ENCODE data around the gene GPS1.

The GPS1 gene

DNA sequence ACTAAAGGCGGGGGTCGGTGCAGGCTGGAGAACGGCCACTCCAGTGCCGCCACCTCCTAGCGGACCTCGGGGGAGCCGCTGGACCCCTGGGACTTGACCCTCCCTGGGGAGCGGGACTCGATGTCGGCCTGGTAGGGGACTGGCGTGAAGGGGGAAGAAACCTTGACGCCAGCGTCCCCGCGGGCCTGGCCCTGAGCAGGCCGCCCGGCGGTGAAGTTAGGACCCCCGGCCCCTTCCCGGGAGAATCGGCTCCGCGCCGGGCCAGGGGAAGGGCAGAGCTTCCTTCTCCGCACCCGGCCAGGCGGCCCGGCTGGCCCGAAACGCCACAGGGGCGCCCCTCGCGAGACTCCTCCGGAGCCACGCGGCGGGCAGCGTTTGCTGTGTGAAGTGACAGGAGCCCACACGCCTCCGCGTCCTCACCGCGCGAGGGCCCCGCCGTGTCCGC is 13.5 kb downstream of the GPS1 start:
- no peak for DNase-seq
- in situ Hi-C loops (cut with MboI; ENCODE audit: low pct_unique_long_range_greater_than_20kb, low sequenced_read_pairs): no loop called here

DNA sequence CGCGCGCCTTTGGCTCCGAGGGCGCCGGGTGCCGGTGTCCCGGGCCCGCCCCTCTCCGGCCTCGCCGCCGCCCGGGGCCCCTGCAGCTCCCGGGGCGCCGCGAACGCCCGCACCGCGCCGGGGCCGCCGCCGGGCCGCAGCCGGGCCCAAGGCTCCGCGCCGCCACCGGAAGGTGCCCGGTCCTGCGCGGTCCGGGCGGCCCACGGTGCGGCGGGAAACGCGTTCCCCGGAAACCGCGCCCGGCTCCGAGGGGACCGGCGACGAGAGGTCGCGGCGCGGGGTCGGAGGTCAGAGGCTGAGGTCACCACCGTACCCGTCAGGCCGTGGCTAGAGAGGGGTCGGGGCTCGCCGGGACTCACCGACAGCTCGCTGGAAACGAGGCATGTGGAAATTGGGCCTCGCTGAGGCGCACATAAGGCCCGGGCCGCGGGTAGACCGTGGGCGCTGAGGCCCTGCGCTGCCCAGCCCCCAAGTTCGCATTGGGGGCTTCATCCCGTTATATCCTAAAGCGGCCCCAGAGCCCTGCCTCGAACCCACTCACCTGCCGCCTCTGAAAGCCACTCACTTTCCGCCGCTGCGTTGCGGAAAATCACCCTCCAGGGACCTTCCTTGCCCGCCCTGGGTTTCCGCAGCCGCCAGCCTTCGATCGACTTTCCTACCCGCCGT is 14.1 kb downstream of the GPS1 start, which contains the start of gene DUS1L:
DUS1L (minus strand) TSS at position 167 of the 666 bp plus-strand sequence. CDS start 745 bp downstream, outside the sequence.
- in situ Hi-C loops (cut with MboI; ENCODE audit: low pct_unique_long_range_greater_than_20kb, low sequenced_read_pairs): no loop called here
- peak; percentile 45 for DNase-seq

DNA sequence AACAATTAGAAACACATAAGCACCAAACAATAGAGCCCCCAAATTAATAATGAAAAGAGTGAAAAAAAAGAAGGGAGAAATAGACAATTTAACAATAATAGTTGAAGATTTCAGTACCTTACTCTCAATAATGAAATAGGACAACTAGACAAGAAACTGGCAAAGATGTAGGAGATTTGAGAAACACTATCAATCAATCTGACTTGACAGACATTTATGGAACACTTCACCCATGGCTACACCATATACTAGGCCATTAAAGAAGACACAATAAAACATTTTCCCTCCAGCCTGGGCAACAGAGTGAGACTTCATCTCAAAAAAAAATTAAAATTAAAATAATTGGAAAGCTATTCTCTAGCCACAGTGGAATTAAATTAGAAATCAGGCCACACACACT is 18.9 kb downstream of the GPS1 start:
- DNase-seq: no peak
- in situ Hi-C loops (cut with MboI; ENCODE audit: low pct_unique_long_range_greater_than_20kb, low sequenced_read_pairs): no loop called here

DNA sequence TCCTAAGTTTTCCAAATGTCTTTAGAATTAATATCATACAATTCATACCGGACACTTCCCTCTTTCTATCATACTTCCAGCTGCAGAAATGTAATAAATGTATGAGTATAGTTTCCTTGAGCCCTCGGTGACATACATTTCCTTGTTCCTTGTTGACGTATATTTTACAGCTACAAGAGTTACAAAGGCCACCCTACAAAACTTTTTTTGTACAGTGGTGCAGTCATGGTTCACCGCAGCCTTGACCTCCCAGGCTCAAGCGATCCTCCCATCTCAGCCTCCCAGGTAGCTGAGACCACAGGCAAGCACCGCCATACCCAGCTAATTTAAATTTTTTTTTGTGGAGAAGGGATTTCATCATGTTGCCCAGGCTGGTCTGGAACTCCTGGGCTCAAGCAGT is 21.1 kb downstream of the GPS1 start:
- in situ Hi-C loops (cut with MboI; ENCODE audit: low pct_unique_long_range_greater_than_20kb, low sequenced_read_pairs): no loop called here

DNA sequence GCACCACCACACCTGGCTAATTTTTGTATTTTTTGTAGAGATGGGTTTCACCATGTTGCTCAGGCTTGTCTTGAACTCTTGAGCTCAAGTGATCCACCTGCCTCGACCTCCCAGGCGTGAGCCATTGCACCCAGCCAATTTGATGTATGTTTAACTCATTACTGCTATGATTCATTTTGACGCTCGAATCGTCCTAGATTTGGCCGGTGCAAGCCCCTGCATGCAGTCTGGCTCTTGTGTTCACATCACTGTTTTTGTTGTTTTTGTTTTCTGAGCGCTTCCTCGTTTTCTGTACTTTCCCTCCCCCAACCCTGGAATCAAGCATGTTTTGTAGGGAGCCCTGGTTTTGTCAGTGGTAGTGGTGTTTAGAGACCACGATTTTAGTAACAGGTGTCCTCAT is 21.7 kb downstream of the GPS1 start:
- in situ Hi-C loops (cut with MboI; ENCODE audit: low pct_unique_long_range_greater_than_20kb, low sequenced_read_pairs): no loop called here
- no peak for DNase-seq

More for the DNA sequence above, 21.1 kb downstream of the GPS1 start:
- no peak for DNase-seq

DNA sequence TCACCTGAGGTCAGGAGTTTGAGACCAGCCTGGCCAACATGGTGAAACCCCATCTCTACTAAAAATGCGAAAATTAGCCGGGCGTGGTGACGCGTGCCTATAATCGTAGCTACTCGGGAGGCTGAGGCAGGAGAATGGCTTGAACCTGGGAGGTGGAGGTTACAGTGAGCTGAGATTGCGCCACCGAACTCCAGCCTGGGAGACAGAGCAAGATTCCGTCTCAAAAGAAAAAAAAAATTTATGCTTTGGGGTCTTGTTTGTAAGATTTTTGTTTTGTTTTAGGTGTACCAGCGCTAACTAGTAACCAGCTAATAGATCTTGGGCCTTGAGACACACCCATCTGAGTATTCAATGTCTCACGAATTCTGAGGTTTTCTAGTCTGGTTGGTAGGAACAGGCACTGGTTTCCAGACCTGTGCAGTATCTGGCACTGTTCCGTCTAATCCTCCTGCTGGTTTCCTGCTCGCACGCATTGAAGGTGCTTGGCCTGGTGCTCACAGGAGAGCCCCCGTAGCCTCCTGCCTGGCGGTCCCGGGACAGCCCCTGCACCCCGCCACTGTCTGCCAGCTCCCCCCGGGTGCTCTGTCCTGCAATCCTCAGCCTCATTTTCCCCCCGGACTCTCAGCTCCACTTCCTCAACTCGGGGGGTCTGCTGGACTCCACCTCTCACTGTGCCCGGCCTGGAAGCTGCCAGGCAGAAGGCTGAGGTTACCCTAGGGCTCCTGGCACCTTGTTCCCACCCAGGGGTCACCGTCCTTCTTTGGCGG is 24.5 kb downstream of the GPS1 start:
- in situ Hi-C loops (cut with MboI; ENCODE audit: low pct_unique_long_range_greater_than_20kb, low sequenced_read_pairs): no loop called here
- no peak for DNase-seq

DNA sequence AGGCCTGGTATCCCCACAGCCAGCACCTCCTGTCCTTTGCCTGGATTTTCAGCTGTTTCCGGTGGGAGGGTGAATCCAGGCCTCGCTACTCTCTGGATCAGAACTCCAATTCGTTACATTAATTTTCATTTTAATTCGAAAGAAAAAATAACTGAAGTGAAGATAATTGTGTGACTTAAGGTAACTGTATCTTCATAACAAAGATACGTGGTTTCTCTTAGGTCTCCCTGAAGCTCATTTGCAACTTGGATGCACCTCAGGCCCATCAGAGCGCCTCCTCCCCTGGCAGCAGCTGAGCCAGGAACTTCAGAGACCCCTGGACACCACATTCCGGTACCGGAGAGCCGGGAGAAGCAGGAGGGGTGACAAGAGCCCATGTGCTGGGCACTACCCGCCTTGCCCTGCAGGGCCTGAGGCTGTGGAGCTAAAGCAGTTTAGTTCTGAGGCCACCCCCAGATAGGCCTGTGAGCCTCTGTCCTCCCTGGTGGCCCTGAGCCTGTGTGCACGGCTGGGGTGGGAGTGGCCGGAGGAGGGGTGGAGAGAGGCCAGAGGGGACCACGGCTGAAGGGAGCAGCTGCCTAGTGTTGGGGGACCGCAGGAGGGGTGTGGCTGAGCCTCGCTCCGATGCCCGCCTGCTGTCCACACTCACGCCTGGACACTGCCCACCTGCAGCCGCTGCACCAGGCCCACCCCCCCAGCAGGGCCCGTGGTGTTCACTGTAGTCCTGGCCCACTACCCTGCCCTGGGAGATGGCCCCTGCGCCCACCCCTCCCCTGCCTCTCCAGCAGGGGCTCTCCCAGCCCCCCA is 25.3 kb downstream of the GPS1 start:
- in situ Hi-C loops (cut with MboI; ENCODE audit: low pct_unique_long_range_greater_than_20kb, low sequenced_read_pairs): no loop called here
- no peak for DNase-seq

DNA sequence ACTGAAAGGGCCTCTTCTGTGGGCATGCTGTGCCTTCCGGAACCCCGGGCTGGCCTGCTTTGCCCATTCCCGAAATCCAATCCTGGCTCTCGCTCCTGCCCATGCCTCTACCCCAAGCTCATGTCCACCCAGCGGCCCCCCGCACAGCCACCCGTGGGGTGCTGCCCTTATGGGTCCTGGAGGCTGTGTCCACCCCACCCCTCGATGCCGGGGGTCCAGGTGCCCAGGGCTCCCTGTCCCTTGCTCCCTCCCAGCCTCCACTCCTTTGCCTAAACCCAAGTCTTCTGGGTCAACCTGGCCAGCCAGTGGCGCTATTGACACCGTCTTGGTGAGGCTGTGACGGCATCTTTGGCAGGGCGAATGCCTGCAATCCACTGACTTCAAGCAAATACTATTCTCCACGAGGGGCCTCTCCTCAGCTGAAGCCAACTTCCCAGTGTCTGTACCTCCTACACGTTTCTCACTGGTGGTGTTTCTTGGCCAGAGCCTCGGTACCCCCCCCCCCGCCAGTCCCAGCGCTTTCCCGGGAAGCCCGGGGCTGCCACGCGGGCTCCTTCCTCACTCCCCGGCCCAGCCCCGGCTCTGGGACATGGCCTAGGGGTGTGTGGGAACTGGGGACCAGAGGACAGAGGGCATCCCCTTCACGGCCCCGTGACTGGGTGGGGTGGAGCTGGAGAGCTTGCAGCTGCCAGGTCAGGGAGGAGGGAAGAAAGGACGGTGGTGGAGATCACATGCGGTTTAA is 26.1 kb downstream of the GPS1 start:
- in situ Hi-C loops (cut with MboI; ENCODE audit: low pct_unique_long_range_greater_than_20kb, low sequenced_read_pairs): no loop called here
- no peak for DNase-seq

DNA sequence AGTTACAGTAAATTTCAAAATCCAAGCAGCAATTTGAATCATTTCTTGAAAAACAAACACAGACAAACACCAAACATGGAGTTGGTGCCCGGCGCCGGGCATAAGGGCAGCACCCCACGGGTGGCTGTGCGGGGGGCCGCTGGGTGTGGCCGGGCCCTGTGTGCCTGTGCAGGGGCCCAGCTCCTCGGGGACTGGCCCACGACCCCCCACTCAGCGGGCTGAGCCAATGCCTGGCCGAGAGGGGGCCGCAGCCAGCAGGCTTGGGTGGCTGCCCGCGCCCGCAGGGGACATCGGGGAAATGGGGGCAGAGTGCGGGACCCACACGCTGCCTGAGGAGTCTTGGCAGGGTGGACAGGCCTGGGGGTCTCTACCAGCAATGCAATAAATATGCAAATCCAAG is 26.7 kb downstream of the GPS1 start:
- in situ Hi-C loops (cut with MboI; ENCODE audit: low pct_unique_long_range_greater_than_20kb, low sequenced_read_pairs): no loop called here
- DNase-seq: no peak

DNA sequence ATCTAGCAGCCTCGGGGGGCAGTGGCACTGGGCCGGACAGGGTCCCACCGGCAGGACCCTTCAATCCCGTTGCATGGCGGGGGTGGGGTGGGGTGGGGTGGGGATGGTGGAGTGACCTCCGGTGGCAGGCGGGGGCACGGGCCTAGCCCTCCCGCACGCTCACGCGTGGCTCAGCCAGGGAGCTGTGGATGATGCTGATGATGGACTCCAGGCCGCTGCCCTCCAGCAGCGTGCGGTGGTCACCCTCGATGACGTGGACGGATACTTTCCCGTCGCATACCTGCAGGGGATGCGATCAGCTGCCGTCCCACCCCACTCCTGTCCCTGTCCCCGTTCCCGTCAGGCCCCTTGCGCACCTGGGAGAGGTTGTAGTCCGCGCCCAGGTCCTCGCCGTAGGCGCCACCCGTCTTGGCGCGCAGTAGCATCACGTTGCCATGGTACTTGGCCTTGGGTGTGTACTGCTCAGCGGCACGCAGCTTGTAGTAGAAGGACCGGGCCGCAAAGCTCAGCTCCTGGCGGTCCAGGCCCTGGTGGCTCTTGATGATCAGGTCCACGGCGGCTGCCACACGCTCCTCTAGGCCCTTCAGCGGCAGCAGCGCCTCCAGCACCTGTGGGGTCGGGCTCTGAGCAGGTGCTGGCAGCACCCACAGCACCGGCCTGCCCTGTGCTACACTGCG is 27.4 kb downstream of the GPS1 start:
- no peak for DNase-seq
- in situ Hi-C loops (cut with MboI; ENCODE audit: low pct_unique_long_range_greater_than_20kb, low sequenced_read_pairs): no loop called here

DNA sequence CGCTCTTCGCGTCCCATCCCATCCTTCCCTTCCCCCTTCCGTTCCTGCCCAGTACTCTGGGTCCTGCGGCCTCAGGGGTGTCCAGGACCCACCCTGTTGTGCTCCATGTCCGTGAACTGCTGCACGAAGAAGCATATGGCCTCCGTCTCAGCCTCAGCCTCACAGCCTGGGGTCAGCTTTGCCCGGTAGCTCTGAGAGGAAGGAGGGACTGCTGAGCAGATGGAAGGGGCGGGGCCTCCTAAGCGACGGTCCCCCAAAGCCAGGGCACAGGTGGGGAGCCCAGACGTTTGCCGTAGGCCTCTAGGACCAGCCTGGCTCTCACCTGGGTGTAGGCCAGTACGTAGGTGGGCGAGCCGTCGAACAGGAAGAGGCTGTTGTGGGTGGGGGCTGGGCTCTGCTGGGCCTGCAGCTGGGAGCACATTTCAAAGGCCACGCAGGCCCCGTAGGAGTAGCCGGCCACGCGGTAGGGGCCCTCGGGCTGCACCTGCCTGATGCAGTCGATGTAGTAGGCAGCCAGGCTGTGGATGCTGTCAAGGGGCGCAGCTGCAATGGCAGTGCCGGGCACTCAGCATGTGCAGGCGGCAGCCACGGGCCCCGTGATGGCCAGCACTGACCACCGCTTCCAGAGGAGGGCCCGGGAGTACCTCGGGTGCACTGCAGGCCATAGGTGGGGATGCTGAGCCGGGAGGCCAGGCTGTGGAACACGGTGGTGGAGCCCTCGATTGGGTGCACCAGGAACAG is 28.5 kb downstream of the GPS1 start:
- DNase-seq: no peak
- in situ Hi-C loops (cut with MboI; ENCODE audit: low pct_unique_long_range_greater_than_20kb, low sequenced_read_pairs): no loop called here

DNA sequence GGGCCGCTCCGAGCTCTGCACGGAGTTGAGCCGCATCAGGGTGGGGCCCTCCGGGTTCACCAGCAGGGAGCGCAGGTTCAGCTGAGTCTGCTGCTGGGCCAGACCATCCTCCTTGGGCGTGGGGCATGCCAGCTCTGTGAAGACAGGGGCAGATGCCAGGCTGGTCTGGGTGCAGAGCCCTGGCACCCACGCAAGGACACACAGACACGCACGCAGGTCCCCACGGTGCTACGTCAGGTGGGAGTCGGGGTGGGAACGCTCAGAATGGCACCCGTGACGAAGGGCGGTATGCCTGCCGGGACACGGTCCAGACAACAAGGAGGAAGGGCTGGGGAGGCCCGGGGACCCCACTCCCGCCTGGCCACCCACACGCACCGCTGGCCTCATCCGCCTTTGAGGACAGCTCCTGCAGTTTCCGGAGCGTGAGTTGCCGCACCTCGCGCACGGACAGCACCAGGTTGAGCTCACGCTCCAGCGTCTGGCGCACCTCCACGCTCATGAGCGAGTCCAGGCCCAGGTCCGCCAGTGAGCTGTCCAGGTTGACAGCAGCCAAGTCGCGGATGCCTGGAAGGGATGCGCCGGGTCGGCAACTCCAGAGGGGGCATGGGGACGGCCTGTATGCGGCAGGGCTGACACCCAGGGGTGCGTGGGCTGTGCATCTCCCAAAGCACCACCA is 29.2 kb downstream of the GPS1 start:
- in situ Hi-C loops (cut with MboI; ENCODE audit: low pct_unique_long_range_greater_than_20kb, low sequenced_read_pairs): no loop called here

DNA sequence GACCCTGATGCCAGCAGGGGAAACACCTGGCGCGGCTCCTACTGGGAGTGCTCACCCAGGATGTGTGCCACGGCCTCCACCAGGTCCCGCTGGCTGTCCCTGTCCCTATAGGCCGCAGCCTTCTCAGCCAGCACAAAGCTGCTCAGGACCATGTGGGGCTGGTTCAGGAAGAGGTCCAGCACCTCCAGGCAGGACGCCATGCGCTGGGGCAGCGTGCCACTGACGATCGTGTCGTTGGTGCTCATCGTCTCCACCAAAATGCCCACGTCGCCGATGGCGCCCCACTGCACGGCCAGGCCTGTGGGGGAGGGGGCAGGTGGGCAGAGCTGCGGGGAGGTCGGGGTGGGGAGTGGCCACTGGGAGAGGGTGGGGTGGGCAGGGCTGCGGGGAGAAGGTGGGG is 29.8 kb downstream of the GPS1 start:
- DNase-seq: no peak
- in situ Hi-C loops (cut with MboI; ENCODE audit: low pct_unique_long_range_greater_than_20kb, low sequenced_read_pairs): no loop called here

More for the DNA sequence above, 29.2 kb downstream of the GPS1 start:
- DNase-seq: no peak

DNA sequence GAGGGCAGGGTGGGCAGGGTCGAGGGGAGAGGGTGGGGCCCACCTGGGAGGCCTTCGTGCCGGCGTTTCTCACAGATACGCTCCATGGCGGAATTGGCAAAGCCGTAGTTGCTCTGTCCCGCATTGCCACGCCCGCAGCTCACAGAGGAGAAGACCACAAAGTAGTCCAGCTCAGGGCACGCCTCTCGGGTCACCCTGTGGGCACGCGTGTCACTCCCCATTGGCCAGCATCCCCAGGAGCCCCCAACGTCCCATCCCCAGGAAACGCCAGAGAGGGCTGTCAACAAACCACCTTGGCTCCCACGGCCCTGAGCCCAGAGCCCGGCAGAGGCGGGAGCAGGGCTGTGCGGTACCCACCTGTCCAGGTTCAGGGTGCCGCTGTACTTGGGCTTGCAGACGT is 30.3 kb downstream of the GPS1 start:
- in situ Hi-C loops (cut with MboI; ENCODE audit: low pct_unique_long_range_greater_than_20kb, low sequenced_read_pairs): no loop called here
- no peak for DNase-seq

DNA sequence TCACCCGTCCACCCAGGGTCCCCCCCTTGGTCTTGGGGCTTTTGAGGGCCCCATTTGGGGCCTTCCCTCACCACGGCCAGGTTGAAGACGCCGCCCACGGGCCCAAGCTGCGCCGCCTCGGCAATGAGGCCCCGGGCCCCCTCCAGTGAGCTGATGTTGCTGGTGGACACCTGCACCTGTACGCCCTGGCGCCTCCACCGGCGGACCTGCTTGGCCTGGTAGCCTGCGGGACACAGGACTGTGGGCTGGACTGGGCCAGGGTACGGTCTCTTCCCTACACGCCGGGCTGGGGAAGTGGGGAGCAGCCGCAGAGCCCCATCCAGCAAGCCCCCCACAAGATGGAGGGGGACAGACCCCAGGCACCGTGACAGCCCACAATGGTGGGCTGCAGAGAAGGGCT is 30.8 kb downstream of the GPS1 start:
- in situ Hi-C loops (cut with MboI; ENCODE audit: low pct_unique_long_range_greater_than_20kb, low sequenced_read_pairs): no loop called here
- no peak for DNase-seq

DNA sequence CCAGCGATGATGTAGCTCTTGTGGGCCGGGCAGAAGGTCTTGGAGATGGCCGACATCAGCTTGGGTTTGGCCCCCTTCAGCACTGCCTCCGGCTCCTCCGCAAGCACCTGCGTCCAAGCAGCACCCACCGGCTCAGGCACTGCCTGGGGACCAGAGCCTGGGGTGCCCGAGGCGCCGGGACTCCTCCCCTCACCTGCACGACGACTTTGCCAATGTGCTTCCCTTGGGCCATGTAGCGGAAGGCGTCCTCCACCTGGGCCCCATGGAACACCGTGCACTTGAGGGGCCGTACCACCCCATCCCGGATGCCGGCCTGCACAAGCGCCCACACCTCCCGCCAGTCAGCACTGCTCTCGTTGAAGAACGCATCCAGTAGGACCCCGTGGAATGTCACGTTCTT is 31.3 kb downstream of the GPS1 start:
- in situ Hi-C loops (cut with MboI; ENCODE audit: low pct_unique_long_range_greater_than_20kb, low sequenced_read_pairs): no loop called here
- DNase-seq: no peak

DNA sequence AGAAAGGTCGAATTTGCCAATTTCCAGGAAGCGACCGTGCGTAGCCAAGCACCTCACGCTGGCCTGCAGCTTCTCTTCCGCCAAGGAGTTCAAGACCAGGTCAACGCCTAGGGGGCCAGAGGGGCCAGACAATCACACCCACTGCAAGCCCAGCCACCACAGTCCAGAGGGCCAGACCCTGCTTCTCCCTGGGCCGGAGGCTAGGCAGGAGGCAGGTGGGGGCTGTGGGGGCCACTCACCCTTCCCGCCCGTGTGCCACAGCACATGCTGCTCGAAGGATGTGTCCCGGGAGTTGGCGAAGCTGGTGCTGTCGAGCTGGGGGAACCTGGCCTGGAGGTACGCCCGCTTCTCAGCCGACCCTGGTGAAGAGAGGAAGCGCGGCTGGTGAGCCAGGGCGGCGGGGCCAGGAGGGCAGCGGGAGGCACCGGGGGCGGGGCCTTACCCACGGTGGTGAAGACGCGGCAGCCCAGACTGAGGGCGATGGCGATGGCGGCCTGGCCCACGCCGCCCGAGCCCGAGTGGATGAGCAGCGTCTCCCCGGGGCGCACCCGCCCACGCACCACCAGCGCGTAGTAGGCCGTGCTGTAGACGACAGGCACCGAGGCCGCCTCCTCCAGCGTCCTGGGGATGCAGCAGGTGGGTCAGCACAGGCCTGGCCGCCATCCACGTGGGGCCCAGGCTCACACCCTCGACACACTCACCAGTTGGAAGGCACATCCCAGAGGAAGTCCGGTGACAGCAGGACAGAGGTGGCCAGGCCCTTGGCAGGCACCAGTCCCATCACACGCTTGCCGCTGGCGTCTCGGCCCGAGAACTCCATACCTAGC is 32.0 kb downstream of the GPS1 start:
- DNase-seq: no peak
- in situ Hi-C loops (cut with MboI; ENCODE audit: low pct_unique_long_range_greater_than_20kb, low sequenced_read_pairs): no loop called here

Measured in KBM-7 (cell line).